ACC112 (cell line): ENCODE measurements around the gene PDE9A.

Experiments
- H2AFZ ChIP-seq: fragments of 200-600 bp; sonication (generic); one replicate; pipeline ENCODE4 v1.6.0; 2017; ENCODE audit warnings: antibody characterized with exemption, low read length; ENCODE audit not compliant: unreplicated experiment
- H3K27ac ChIP-seq: fragments of 200-600 bp; sonication (generic); 2 replicates; pipeline ENCODE4 v1.5.1; 2014; ENCODE audit warnings: low read depth, mild to moderate bottlenecking, antibody characterized with exemption, low read length, moderate library complexity
- H3K27me3 ChIP-seq: fragments of 200-600 bp; sonication (generic); 2 replicates; pipeline ENCODE4 v1.6.1; 2014; ENCODE audit warnings: mild to moderate bottlenecking, antibody characterized with exemption, low read length, moderate library complexity, mixed read lengths; ENCODE audit not compliant: insufficient read depth
- H3K36me3 ChIP-seq: fragments of 200-600 bp; sonication (generic); 2 replicates; pipeline ENCODE4 v1.6.1; 2016; ENCODE audit warnings: mild to moderate bottlenecking, antibody characterized with exemption, low read length, moderate library complexity, mixed read lengths; ENCODE audit not compliant: insufficient read depth
- H3K4me1 ChIP-seq: fragments of 200-600 bp; sonication (generic); one replicate; pipeline ENCODE4 v1.6.1; 2016; ENCODE audit warnings: low read length, mixed read lengths; ENCODE audit not compliant: insufficient read depth, unreplicated experiment, control insufficient read depth
- H3K4me3 ChIP-seq: fragments of 200-600 bp; sonication (generic); 2 replicates; pipeline ENCODE4 v1.5.1; 2014; ENCODE audit warnings: mild to moderate bottlenecking, low read depth, low read length
- H3K79me2 ChIP-seq: fragments of 200-600 bp; sonication (generic); one replicate; pipeline ENCODE4 v1.6.0; 2016; ENCODE audit warnings: low read length; ENCODE audit not compliant: control insufficient read depth, unreplicated experiment, insufficient read depth

The PDE9A gene

DNA sequence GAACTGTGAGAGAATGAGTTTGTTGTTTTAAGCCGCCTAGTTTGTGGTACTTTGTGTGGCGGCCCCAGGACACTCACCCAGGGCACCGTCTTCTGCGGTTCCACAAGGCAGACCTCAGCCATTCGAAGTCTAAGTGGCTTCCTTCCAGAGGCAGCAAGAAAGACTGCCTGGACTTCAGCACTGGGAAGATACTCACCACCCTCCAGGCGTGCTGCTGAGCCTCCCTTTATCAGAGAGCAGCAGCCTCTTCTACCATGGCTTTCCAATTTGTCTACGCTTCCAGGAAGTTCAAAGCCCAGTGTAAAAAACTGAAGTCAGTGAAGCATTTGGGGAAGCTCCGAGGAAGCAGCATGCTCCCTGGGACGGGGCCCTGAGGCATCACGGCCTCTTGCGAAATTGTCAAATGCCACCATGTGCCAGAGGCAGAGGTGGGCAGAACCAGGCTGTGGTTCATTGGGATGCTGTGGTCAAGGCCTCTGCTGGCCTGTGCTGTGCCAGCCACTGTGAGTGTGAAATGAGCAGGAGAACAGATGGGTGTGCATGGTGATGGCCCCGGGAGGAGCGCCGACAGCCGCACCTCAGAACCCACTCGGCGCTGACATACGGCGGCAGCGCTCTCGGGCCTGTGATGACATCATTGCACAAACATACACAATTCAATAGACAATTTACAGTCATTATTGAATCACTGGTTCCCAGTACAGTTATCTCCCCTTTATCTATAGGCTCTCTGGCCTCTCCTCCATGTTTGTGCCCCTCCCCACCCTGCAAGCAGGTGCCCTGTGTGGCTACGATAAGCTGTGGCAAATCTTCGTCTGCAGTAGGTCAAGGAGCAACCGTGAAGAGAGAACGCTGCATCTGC is 110.4 kb downstream of the PDE9A start:
- Histone ChIP-seq H3K27me3 (no peaks in the 10 kb centered on the region), H3K4me1 (no peaks in the 10 kb centered on the region), H3K79me2 (no peaks in the 10 kb centered on the region), H3K4me3 (no peak overlapping the region), H2AFZ (no peak overlapping the region), H3K36me3 (no peaks in the 10 kb centered on the region), H3K27ac (no peak overlapping the region)

GRCh38 chr21:42764443-42764760 is 111.0 kb downstream of the PDE9A start:
- no peaks in the 10 kb centered on the region for H3K4me1 ChIP-seq
- H3K36me3 ChIP-seq, result no peaks in the 10 kb centered on the region
- H2AFZ ChIP-seq, result no peak overlapping the region
- H3K4me3 ChIP-seq, result no peak overlapping the region
- H3K27me3 ChIP-seq, result no peaks in the 10 kb centered on the region
- no peak overlapping the region for H3K27ac ChIP-seq
- H3K79me2 ChIP-seq, result no peaks in the 10 kb centered on the region

GRCh38 chr21:42764883-42765282 is 111.5 kb downstream of the PDE9A start:
- H3K79me2 ChIP-seq, result no peaks in the 10 kb centered on the region
- H3K36me3 ChIP-seq, result no peaks in the 10 kb centered on the region
- H3K27me3 ChIP-seq, result no peaks in the 10 kb centered on the region
- H3K4me3 ChIP-seq, result no peak overlapping the region
- H3K4me1 ChIP-seq, result no peaks in the 10 kb centered on the region
- H3K27ac ChIP-seq, result no peak overlapping the region
- no peak overlapping the region for H2AFZ ChIP-seq

DNA sequence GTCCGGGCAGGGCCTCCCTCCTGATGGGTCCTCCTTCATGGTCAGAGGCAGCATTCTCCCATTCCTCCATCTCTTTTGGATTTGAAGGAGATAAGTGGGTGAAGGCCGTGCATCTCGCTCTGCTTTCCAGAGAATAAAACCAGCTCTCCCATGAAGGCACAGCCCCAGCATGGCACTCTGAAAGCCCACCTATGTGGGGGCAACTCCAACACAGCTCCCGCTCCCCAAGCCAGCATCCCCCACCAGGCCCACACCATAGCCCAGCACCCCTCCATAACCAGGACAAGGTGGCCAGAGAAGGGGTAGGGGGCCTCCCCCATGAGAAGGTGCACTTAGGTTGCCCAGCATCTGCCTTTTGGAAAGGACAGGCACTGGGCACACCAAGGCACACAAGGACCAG is 112.2 kb downstream of the PDE9A start:
- no peak overlapping the region for H3K4me3 ChIP-seq
- H2AFZ ChIP-seq, result no peak overlapping the region
- no peaks in the 10 kb centered on the region for H3K36me3 ChIP-seq
- H3K27me3 ChIP-seq, result no peaks in the 10 kb centered on the region
- no peaks in the 10 kb centered on the region for H3K79me2 ChIP-seq
- H3K27ac ChIP-seq, result no peak overlapping the region
- H3K4me1 ChIP-seq, result no peaks in the 10 kb centered on the region

DNA sequence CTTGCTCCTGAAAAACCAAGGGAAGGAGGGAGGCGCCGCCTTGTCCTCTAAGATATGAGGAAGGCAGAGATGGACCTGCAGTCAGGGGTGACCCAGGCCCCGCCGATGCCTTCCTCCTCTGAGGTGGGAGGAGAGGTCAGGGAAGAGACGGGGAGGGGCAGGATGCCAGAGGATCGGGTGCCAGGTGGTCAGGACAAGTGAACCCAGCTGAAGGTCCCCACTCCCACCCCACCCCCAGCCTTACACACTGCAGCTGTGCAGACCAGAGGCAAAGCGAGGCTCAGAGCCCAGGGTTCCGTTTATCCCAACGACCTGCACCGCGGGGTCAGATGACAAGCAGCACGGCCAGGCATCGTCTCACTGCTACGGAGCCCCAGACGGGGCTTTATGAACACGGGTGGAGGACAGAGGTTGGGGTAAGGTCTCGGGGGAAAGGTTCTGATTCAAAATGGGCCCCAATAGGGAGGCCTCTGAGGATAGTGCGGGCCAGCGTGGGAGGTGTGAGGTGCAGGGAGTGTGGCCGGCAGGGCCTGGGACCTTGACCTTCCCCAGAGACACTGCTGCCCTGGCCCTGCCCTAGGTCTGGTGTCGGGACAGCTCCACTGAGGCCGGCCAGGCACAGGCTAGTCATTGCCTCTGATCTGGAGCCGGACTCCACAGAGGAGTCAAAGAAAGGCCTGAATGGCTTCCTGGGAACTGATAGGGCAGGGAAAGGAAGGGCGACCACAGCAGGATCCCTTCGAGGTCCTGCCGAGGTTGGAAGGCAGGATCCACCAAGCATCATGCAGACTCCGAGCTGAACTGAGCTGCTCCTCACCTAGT is 113.5 kb downstream of the PDE9A start:
- Histone ChIP-seq H3K27me3 (no peaks in the 10 kb centered on the region), H3K36me3 (no peaks in the 10 kb centered on the region), H2AFZ (no peak overlapping the region), H3K4me3 (no peak overlapping the region), H3K79me2 (no peaks in the 10 kb centered on the region), H3K27ac (no peak overlapping the region), H3K4me1 (no peaks in the 10 kb centered on the region)

GRCh38 chr21:42767561-42767835 is 114.1 kb downstream of the PDE9A start:
- H3K27ac ChIP-seq, result no peak overlapping the region
- no peaks in the 10 kb centered on the region for H3K27me3 ChIP-seq
- no peak overlapping the region for H2AFZ ChIP-seq
- no peaks in the 10 kb centered on the region for H3K36me3 ChIP-seq
- H3K4me1 ChIP-seq, result no peaks in the 10 kb centered on the region
- H3K79me2 ChIP-seq, result no peaks in the 10 kb centered on the region
- no peak overlapping the region for H3K4me3 ChIP-seq

DNA sequence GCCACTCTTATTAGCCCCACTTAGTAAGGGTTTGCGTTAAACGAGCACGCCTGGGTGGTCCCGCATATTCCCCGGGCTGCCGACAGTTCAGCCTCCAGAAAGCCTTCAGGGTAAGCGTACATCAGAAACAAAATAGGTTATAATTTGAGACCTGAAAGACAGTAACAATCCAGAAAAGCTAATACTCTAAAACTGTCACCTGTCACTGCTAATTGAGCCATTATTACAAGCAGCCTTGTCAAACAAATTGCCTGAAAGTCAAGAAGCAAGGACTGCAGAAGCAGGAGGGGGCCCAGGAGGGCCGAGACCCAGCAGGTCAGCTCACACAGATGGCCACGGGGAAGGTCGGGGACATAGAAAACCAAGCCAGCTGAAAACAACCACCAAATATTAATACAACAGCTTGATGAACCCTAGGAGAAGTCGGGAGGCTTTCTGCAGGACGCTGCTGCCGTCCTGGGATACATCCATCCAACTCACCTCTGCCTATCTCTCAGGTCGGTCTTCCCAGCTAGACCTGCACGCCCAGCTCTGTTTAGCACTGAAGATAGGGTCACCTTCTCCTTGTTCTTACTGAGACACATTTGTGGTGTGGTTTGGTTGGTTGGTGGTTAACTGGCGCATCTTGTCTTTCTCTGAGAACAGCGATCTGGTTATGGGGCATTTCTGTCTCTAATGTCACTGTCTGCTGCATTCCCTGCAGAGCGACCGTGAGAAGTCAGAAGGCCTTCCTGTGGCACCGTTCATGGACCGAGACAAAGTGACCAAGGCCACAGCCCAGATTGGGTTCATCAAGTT is 115.1 kb downstream of the PDE9A start:
- Histone ChIP-seq H3K27ac (no peak overlapping the region), H3K79me2 (no peaks in the 10 kb centered on the region), H3K27me3 (no peaks in the 10 kb centered on the region), H2AFZ (no peak overlapping the region), H3K4me1 (no peaks in the 10 kb centered on the region), H3K4me3 (no peak overlapping the region), H3K36me3 (no peaks in the 10 kb centered on the region)

GRCh38 chr21:42769183-42769819 is 115.9 kb downstream of the PDE9A start:
- Histone ChIP-seq H3K4me1 (no peaks in the 10 kb centered on the region), H3K27me3 (no peaks in the 10 kb centered on the region), H3K36me3 (no peaks in the 10 kb centered on the region), H3K79me2 (no peaks in the 10 kb centered on the region), H3K4me3 (no peak overlapping the region), H2AFZ (no peak overlapping the region), H3K27ac (no peak overlapping the region)

DNA sequence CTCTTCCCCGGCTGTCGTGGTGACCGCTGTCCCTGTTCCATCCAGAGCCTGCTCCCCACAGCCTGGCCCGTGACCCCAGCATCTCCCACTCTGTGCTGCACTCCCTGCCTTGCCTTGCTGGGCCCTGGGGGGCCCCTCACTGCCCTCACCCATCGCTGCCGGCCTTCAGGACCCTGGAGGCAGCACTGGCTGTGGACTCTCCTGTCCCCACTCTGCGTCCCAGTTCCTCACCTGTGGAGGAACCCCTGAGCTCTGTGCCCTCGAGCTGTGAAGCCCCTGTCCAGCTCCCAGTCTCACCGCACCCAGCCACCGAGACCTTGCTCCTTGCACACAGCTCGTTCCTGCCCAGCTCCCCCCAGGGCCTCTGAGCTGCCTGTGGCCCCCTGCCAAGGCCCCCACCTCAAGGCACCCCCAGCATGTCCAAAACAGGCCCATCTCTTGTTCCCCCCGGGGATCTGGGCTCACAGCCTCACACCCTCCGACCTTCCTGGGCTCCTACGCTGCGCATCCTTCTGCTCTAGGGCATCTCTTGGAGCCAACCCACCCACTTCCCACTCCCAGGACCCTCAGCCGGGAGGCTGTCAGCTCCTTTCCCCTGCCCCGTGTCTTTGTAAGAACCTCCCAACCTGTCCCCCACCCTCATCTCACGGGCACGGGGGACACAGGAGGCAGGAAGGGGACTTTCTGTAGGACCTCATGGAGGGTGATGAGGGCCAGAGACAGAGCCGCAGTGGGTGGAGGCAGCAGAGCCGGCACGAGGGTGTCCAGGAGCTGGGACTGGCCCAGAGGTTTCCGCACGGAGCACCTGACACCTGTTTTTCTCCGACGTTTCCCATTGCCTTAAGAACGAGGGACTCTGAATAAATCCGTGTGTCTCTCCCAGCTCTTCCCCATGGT is 116.6 kb downstream of the PDE9A start:
- no peak overlapping the region for H3K27ac ChIP-seq

More for the DNA sequence above, 116.6 kb downstream of the PDE9A start:
- Histone ChIP-seq H3K36me3 (no peaks in the 10 kb centered on the region), H3K27me3 (no peaks in the 10 kb centered on the region), H2AFZ (no peak overlapping the region), H3K4me3 (no peak overlapping the region), H3K79me2 (no peaks in the 10 kb centered on the region), H3K4me1 (no peaks in the 10 kb centered on the region)
